Fibroblast of the aortic adventitia (primary cell): Measurements from ENCODE around the gene TMBIM6. TPM values are rescaled to one million over a fixed set of nuclear protein-coding genes. Genes with fewer than 3 reads are reported as not detected.
"Not testable (repeated sequence)": the region's sequence is repeated elsewhere in the genome, so short reads cannot be mapped to it uniquely, and the experiment has no call there.

Source experiments
- DNase-seq: peaks from one replicate; pipeline ENCODE4 v3.0.0-alpha.2; 2010; ENCODE audit warnings: low read depth
- H3K4me3 ChIP-seq: 2 replicates; pipeline ENCODE4 v1.5.1; 2011; ENCODE audit warnings: low read depth, mild to moderate bottlenecking, control low read depth, low read length, moderate library complexity
- total RNA-seq: library from RNA; depleted of rRNA; stranded (reverse); fragments of >200 nt; gene quantifications from 2 replicates; pipeline ENCODE4 v1.2.3, GENCODE V29; 2012; ENCODE audit warnings: low replicate concordance
- TF ChIP-seq, protein P1 (sequence below): IDR thresholded peaks from 2 replicates; pipeline ENCODE4 v1.5.1; 2011; ENCODE audit warnings: mild to moderate bottlenecking, low read length, control low read depth, inconsistent platforms; ENCODE audit not compliant: insufficient read depth

Gene TMBIM6
- total RNA-seq, 1 donor = 564 TPM

DNA sequence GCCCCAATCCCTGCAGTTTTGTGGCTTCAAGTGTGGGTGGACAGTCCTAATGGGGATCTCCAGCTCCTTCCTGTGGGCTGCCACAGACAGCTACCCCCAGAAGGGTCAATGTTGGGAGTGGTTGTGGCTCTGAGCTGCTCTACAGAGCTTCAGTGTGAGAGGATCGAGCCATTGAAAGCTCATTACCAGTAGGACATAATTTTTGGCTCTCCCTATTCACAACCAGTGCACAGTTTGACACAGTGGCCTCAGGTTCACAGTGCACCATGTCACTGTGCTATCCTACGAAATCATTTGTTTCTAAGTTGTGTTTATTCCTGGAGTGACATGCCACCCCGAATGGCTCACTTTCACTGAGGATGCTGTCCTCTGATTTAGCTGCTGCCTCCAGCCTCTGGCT lies 22.8 kb downstream of the TMBIM6 start:
- DNase-seq = no peak
- H3K4me3 ChIP-seq = no peak overlapping the region
- TF ChIP-seq, protein P1, sequence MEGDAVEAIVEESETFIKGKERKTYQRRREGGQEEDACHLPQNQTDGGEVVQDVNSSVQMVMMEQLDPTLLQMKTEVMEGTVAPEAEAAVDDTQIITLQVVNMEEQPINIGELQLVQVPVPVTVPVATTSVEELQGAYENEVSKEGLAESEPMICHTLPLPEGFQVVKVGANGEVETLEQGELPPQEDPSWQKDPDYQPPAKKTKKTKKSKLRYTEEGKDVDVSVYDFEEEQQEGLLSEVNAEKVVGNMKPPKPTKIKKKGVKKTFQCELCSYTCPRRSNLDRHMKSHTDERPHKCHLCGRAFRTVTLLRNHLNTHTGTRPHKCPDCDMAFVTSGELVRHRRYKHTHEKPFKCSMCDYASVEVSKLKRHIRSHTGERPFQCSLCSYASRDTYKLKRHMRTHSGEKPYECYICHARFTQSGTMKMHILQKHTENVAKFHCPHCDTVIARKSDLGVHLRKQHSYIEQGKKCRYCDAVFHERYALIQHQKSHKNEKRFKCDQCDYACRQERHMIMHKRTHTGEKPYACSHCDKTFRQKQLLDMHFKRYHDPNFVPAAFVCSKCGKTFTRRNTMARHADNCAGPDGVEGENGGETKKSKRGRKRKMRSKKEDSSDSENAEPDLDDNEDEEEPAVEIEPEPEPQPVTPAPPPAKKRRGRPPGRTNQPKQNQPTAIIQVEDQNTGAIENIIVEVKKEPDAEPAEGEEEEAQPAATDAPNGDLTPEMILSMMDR = no peak

DNA sequence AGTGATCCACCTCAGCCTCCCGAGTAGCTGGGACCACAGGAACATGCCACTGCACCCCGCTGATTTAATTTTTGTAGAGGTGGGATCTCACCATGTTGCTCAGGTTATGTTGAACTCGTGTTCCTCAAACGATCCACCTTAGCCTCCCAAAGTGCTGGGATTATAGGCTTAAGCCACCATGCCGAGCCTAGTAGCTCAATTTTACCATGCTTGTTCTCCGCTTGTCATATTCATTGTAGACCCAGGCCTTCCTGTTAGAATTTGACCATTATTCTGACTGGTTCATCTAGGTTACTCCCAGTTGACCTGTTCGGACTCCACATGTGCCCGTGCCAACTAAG lies 24.7 kb downstream of the TMBIM6 start:
- DNase-seq = no peak
- TF ChIP-seq, protein P1 = no peak
- no peak overlapping the region for H3K4me3 ChIP-seq

- TF ChIP-seq, protein P1 = no peak
- H3K4me3 ChIP-seq = no peak overlapping the region
- no peak for DNase-seq
These were observed 26.0 kb downstream of the TMBIM6 start for GRCh38 chr12:49767333-49767732.

GRCh38 chr12:49773102-49773501 lies 31.7 kb downstream of the TMBIM6 start:
- DNase-seq, H3K4me3 ChIP-seq: not testable (repeated sequence)

GRCh38 chr12:49776413-49776812 lies 35.1 kb downstream of the TMBIM6 start:
- DNase-seq = peak; percentile 90

GRCh38 chr12:49776858-49777257 lies 35.5 kb downstream of the TMBIM6 start:
- no peak overlapping the region for H3K4me3 ChIP-seq
- TF ChIP-seq, protein P1 = no peak
- no peak for DNase-seq

More at GRCh38 chr12:49776413-49776812, 35.1 kb downstream of the TMBIM6 start:
- TF ChIP-seq, protein P1 = peak; percentile 79
- no peak overlapping the region for H3K4me3 ChIP-seq

DNA sequence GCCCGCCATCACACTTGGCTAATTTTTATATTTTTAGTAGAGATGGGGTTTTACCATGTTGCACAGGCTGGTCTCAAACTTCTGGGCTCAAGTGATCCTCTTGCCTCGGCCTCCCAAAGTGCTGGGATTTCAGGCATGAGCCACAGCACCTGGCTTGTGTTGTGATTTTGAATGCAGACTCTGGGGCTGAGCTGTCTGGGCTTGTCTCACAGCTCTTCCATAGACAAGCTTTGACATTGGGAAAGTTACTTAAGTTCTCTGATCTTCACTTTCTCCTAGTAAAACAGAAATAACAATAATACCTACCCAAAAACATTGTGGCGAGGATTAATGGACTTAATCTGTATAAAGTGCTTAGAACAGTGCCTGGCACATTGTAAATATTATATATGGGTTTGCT lies 36.0 kb downstream of the TMBIM6 start:
- H3K4me3 ChIP-seq = no peak overlapping the region
- DNase-seq = no peak
- TF ChIP-seq, protein P1 = no peak
